H1 (cell line): ENCODE data around the gene NOS1AP.

Experiments used
- CHD2 ChIP-seq: IDR thresholded peaks from 2 replicates; pipeline ENCODE4 v1.6.1; 2012; ENCODE audit warnings: low read length, improper control_type of control experiment
- EP300 ChIP-seq, 2 experiments: IDR thresholded peaks; 1 replicate in 1 of 2; 2 replicates in 1 of 2; pipeline ENCODE4 v1.6.1; 2011 to 2012; ENCODE audit warnings: low read depth in 2 of 2, low read length in 2 of 2, mild to moderate bottlenecking in 2 of 2, borderline replicate concordance in 1 of 2, inconsistent platforms in 1 of 2, moderate library complexity in 1 of 2
- EZH2 ChIP-seq: fragments of 200-600 bp; sonication (generic); IDR thresholded peaks from 2 replicates; pipeline ENCODE4 v1.7.1; 2012; ENCODE audit warnings: low read depth, mild to moderate bottlenecking, moderate library complexity, low read length, inconsistent platforms; ENCODE audit not compliant: severe bottlenecking
- POLR2A ChIP-seq, 2 experiments: IDR thresholded peaks; 1 replicate in 1 of 2; 2 replicates in 1 of 2; pipeline ENCODE4 v1.6.1; 2011; ENCODE audit warnings: low read depth in 2 of 2, low read length in 2 of 2, mild to moderate bottlenecking in 2 of 2; ENCODE audit errors: control extremely low read depth in 1 of 2
- POLR2AphosphoS5 ChIP-seq: IDR thresholded peaks from 2 replicates; pipeline ENCODE4 v1.6.1; 2011; ENCODE audit warnings: low read depth, low read length
- RAD21 ChIP-seq, 2 experiments: IDR thresholded peaks in 1 of 2; conservative IDR thresholded peaks in 1 of 2; 2 replicates each; pipeline ENCODE4 v1.6.1; 2011; ENCODE audit warnings: low read depth in 2 of 2, low read length in 2 of 2, improper control_type of control experiment in 1 of 2, inconsistent platforms in 1 of 2, mild to moderate bottlenecking in 1 of 2, moderate library complexity in 1 of 2
- RXRA ChIP-seq: IDR thresholded peaks from 2 replicates; pipeline ENCODE4 v1.6.1; 2011; ENCODE audit warnings: low read depth, mild to moderate bottlenecking, low read length, moderate library complexity; ENCODE audit not compliant: insufficient read depth
- TF ChIP-seq, protein P1 (sequence below), 3 experiments: IDR thresholded peaks; 1 replicate in 2 of 3; 2 replicates in 1 of 3; pipeline versions ENCODE4 v1.5.1 to v1.6.1; 2011; ENCODE audit warnings: low read length in 3 of 3, mild to moderate bottlenecking in 3 of 3, inconsistent platforms in 2 of 3, low read depth in 1 of 3, moderate library complexity in 1 of 3; ENCODE audit not compliant: insufficient read depth in 1 of 3; ENCODE audit errors: control extremely low read depth in 1 of 3
- TF ChIP-seq, protein P2 (sequence below): IDR thresholded peaks from 2 replicates; pipeline ENCODE4 v1.6.1; 2011; ENCODE audit warnings: low read length, improper control_type of control experiment
- TF ChIP-seq, protein P3 (sequence below): IDR thresholded peaks from 2 replicates; pipeline ENCODE4 v1.6.1; 2011; ENCODE audit warnings: low read depth, mild to moderate bottlenecking, low read length; ENCODE audit not compliant: insufficient read depth

DNA sequence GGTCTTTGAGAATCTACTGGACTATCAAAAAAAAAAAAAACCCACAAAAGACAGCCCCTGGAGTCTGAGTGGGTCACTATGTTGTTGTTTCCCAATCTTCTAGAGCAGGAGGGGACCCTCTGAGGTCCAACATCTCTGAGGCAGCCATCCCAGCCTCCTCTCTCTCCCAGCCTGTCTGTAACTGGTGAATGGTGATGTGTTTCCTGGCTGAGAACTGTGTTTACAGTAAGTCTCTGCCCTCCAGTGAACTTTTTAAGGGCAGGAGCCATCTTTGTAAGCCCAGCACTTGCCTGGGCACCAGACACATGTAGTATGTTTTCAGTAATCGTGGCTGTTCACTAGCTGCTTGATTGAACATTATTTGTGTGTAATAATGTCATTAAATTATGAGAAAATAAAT is 221.5 kb downstream of the NOS1AP start:
- TF ChIP-seq, protein P1, sequence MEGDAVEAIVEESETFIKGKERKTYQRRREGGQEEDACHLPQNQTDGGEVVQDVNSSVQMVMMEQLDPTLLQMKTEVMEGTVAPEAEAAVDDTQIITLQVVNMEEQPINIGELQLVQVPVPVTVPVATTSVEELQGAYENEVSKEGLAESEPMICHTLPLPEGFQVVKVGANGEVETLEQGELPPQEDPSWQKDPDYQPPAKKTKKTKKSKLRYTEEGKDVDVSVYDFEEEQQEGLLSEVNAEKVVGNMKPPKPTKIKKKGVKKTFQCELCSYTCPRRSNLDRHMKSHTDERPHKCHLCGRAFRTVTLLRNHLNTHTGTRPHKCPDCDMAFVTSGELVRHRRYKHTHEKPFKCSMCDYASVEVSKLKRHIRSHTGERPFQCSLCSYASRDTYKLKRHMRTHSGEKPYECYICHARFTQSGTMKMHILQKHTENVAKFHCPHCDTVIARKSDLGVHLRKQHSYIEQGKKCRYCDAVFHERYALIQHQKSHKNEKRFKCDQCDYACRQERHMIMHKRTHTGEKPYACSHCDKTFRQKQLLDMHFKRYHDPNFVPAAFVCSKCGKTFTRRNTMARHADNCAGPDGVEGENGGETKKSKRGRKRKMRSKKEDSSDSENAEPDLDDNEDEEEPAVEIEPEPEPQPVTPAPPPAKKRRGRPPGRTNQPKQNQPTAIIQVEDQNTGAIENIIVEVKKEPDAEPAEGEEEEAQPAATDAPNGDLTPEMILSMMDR (IDR thresholded peaks at IDR 0.05; ENCODE audit: control extremely low read depth in 1 of 3, insufficient read depth in 1 of 3, low read depth in 1 of 3, low read length in 3 of 3): no peak
- TF ChIP-seq, protein P2, sequence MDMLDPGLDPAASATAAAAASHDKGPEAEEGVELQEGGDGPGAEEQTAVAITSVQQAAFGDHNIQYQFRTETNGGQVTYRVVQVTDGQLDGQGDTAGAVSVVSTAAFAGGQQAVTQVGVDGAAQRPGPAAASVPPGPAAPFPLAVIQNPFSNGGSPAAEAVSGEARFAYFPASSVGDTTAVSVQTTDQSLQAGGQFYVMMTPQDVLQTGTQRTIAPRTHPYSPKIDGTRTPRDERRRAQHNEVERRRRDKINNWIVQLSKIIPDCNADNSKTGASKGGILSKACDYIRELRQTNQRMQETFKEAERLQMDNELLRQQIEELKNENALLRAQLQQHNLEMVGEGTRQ: no peak
- no peak for TF ChIP-seq CHD2
- TF ChIP-seq EP300 (IDR thresholded peaks at IDR 0.05; ENCODE audit: borderline replicate concordance in 1 of 2, low read depth in 2 of 2, low read length in 2 of 2): no peak
- TF ChIP-seq, protein P3, sequence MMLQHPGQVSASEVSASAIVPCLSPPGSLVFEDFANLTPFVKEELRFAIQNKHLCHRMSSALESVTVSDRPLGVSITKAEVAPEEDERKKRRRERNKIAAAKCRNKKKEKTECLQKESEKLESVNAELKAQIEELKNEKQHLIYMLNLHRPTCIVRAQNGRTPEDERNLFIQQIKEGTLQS: no peak
- TF ChIP-seq EZH2: no peak
- TF ChIP-seq RAD21 (IDR thresholded peaks at IDR 0.05 in 1 of 2, conservative IDR thresholded peaks at IDR 0.05 in 1 of 2; ENCODE audit: low read depth in 2 of 2, low read length in 2 of 2): no peak
- TF ChIP-seq POLR2AphosphoS5: no peak
- no peak for TF ChIP-seq POLR2A (IDR thresholded peaks at IDR 0.05; ENCODE audit: control extremely low read depth in 1 of 2, low read depth in 2 of 2, low read length in 2 of 2)
- no peak for TF ChIP-seq RXRA
